ENCODE results near the gene PCSK7.
"Not testable (repeated sequence)": the region's sequence is repeated elsewhere in the genome, so short reads cannot be mapped to it uniquely, and the experiment has no call there.

- not testable (repeated sequence) for TF ChIP-seq FOS (IDR thresholded peaks at IDR 0.05; ENCODE audit: low read depth, low read length); RAD21 (IDR thresholded peaks at IDR 0.05; ENCODE audit: low read length); POLR2A (IDR thresholded peaks at IDR 0.05; ENCODE audit: low read depth, low read length); MAFK (IDR thresholded peaks at IDR 0.05; ENCODE audit: low read depth, low read length); RFX5 (IDR thresholded peaks at IDR 0.05; ENCODE audit: low read depth, low read length); CEBPB (IDR thresholded peaks at IDR 0.05; ENCODE audit: low read depth, low read length); RCOR1 (IDR thresholded peaks at IDR 0.05; ENCODE audit: insufficient replicate concordance, low read length)
- TF ChIP-seq, protein P1, sequence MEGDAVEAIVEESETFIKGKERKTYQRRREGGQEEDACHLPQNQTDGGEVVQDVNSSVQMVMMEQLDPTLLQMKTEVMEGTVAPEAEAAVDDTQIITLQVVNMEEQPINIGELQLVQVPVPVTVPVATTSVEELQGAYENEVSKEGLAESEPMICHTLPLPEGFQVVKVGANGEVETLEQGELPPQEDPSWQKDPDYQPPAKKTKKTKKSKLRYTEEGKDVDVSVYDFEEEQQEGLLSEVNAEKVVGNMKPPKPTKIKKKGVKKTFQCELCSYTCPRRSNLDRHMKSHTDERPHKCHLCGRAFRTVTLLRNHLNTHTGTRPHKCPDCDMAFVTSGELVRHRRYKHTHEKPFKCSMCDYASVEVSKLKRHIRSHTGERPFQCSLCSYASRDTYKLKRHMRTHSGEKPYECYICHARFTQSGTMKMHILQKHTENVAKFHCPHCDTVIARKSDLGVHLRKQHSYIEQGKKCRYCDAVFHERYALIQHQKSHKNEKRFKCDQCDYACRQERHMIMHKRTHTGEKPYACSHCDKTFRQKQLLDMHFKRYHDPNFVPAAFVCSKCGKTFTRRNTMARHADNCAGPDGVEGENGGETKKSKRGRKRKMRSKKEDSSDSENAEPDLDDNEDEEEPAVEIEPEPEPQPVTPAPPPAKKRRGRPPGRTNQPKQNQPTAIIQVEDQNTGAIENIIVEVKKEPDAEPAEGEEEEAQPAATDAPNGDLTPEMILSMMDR (conservative IDR thresholded peaks at IDR 0.05; ENCODE audit: low read depth, low read length): not testable (repeated sequence)
- TF ChIP-seq, protein P2, sequence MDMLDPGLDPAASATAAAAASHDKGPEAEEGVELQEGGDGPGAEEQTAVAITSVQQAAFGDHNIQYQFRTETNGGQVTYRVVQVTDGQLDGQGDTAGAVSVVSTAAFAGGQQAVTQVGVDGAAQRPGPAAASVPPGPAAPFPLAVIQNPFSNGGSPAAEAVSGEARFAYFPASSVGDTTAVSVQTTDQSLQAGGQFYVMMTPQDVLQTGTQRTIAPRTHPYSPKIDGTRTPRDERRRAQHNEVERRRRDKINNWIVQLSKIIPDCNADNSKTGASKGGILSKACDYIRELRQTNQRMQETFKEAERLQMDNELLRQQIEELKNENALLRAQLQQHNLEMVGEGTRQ (IDR thresholded peaks at IDR 0.05; ENCODE audit: low read depth, low read length): not testable (repeated sequence)
These were observed 40.3 kb upstream of the PCSK7 start for GRCh38 chr11:117272175-117272574.
